Fibroblast of lung (primary cell): ENCODE results near the gene BCAS3. TPM values are rescaled to one million over a fixed set of nuclear protein-coding genes. Genes with fewer than 3 reads are reported as not detected.

ENCODE experiments used
- DNase-seq, 2 donors: peaks; one replicate each; pipeline versions ENCODE4 v3.0.0 to v3.0.0-alpha.2; 2010; ENCODE audit warnings: low read depth in 2 of 2
- H2AFZ ChIP-seq: 2 replicates; pipeline ENCODE4 v1.5.1; 2012; ENCODE audit warnings: low read length, control low read depth, inconsistent platforms
- H3K27ac ChIP-seq: 2 replicates; pipeline ENCODE4 v1.5.1; 2011; ENCODE audit warnings: low read length, control low read depth; ENCODE audit not compliant: insufficient read depth
- H3K27me3 ChIP-seq: 2 replicates; pipeline ENCODE4 v1.5.1; 2011; ENCODE audit warnings: mild to moderate bottlenecking, low read length; ENCODE audit not compliant: control insufficient read depth, insufficient read depth
- H3K36me3 ChIP-seq: 2 replicates; pipeline ENCODE4 v1.5.1; 2011; ENCODE audit warnings: low read length; ENCODE audit not compliant: control insufficient read depth, insufficient read depth
- H3K4me1 ChIP-seq: 2 replicates; pipeline ENCODE4 v1.5.1; 2011; ENCODE audit warnings: low read length; ENCODE audit not compliant: control insufficient read depth, insufficient read depth; ENCODE audit errors: extremely low read depth
- H3K4me2 ChIP-seq: 2 replicates; pipeline ENCODE4 v1.5.1; 2011; ENCODE audit warnings: low read length, control low read depth; ENCODE audit not compliant: insufficient read depth; ENCODE audit errors: extremely low read depth
- H3K4me3 ChIP-seq, 4 experiments: fragments of 200-600 bp in 1 of 4; sonication (generic) in 1 of 4; replicated peaks in 1 of 4; 2 replicates each; pipeline ENCODE4 v1.5.1; 2011 to 2016; ENCODE audit warnings: low read length in 4 of 4, low read depth in 3 of 4, mild to moderate bottlenecking in 3 of 4, control low read depth in 2 of 4, inconsistent platforms in 1 of 4, mixed read lengths in 1 of 4; ENCODE audit not compliant: insufficient read depth in 1 of 4; ENCODE audit errors: control extremely low read depth in 1 of 4
- H3K79me2 ChIP-seq: 2 replicates; pipeline ENCODE4 v1.5.1; 2012; ENCODE audit warnings: mild to moderate bottlenecking, low read length, inconsistent platforms; ENCODE audit not compliant: control insufficient read depth, insufficient read depth
- H3K9ac ChIP-seq: 2 replicates; pipeline ENCODE4 v1.5.1; 2011; ENCODE audit warnings: mild to moderate bottlenecking, low read length, control low read depth; ENCODE audit not compliant: insufficient read depth
- H3K9me3 ChIP-seq: 2 replicates; pipeline ENCODE4 v1.5.1; 2012; ENCODE audit warnings: low read depth, low read length; ENCODE audit not compliant: control insufficient read depth, insufficient read depth
- H4K20me1 ChIP-seq: 2 replicates; pipeline ENCODE4 v1.5.1; 2011; ENCODE audit warnings: low read length; ENCODE audit not compliant: control insufficient read depth, insufficient read depth; ENCODE audit errors: extremely low read depth
- EZH2 ChIP-seq: IDR thresholded peaks from 2 replicates; pipeline ENCODE4 v1.5.1; 2012; ENCODE audit warnings: low read length, control low read depth, mild to moderate bottlenecking; ENCODE audit errors: missing control alignments
- polyA plus RNA-seq, 2 donors: library from polyadenylated mRNA; depleted of rRNA in 1 of 2; stranded (reverse) in 1 of 2; unstranded in 1 of 2; fragments of >200 nt; gene quantifications; 2 replicates each; pipeline ENCODE4 v1.2.1, GENCODE V29; 2011 to 2012; ENCODE audit warnings: missing spikeins in 1 of 2
- total RNA-seq: library from RNA; depleted of rRNA; stranded (reverse); fragments of >200 nt; gene quantifications from 2 replicates; pipeline ENCODE4 v1.2.1, GENCODE V29; 2014
- TF ChIP-seq, protein P1 (sequence below), 2 donors: IDR thresholded peaks in 1 of 2; conservative IDR thresholded peaks in 1 of 2; 1 replicate in 1 of 2; 2 replicates in 1 of 2; pipeline ENCODE4 v1.5.1; 2011 to 2012; ENCODE audit warnings: low read length in 2 of 2, control low read depth in 1 of 2, inconsistent platforms in 1 of 2, low read depth in 1 of 2, mild to moderate bottlenecking in 1 of 2

The BCAS3 gene
- total and polyA plus RNA-seq, 2 donors (not counting 1 experiment from before 2014, with no cell fraction given) = 9.9 to 43.6 TPM

DNA sequence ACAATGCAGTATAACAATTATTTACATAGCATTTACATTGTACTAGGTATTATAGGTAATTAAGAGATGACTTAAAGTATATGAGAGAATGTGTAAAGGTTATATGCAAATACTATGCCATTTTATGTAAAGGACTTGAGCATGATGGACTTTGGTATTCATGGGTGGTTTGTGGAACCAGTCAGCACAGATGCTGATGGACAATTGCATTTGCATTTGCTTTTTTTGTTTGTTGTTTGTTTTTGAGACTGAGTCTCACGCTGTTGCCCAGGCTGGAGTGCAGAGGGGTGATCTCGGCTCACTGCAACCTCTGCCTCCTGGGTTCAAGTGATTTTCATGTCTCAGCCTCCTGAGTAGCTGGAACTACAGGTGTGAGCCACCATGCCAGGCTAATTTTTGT, 36.0 kb downstream of the BCAS3 start:
- no peak overlapping the region for H3K4me3 ChIP-seq
- H4K20me1 ChIP-seq = no peaks in the 10 kb centered on the region
- H3K79me2 ChIP-seq = no peaks in the 10 kb centered on the region
- no peaks in the 10 kb centered on the region for H3K9me3 ChIP-seq
- no peak for DNase-seq
- H3K27ac ChIP-seq = no peak overlapping the region
- no peak overlapping the region for H3K9ac ChIP-seq
- no peaks in the 10 kb centered on the region for H3K4me1 ChIP-seq
- H3K4me2 ChIP-seq = no peak overlapping the region
- no peaks in the 10 kb centered on the region for H3K27me3 ChIP-seq
- H3K36me3 ChIP-seq = no peaks in the 10 kb centered on the region
- H2AFZ ChIP-seq = no peak overlapping the region
- no peak for TF ChIP-seq EZH2
- TF ChIP-seq, protein P1, sequence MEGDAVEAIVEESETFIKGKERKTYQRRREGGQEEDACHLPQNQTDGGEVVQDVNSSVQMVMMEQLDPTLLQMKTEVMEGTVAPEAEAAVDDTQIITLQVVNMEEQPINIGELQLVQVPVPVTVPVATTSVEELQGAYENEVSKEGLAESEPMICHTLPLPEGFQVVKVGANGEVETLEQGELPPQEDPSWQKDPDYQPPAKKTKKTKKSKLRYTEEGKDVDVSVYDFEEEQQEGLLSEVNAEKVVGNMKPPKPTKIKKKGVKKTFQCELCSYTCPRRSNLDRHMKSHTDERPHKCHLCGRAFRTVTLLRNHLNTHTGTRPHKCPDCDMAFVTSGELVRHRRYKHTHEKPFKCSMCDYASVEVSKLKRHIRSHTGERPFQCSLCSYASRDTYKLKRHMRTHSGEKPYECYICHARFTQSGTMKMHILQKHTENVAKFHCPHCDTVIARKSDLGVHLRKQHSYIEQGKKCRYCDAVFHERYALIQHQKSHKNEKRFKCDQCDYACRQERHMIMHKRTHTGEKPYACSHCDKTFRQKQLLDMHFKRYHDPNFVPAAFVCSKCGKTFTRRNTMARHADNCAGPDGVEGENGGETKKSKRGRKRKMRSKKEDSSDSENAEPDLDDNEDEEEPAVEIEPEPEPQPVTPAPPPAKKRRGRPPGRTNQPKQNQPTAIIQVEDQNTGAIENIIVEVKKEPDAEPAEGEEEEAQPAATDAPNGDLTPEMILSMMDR (conservative IDR thresholded peaks at IDR 0.05 in 1 of 2, IDR thresholded peaks at IDR 0.05 in 1 of 2; ENCODE audit: low read depth in 1 of 2, low read length in 2 of 2) = no peak

DNA sequence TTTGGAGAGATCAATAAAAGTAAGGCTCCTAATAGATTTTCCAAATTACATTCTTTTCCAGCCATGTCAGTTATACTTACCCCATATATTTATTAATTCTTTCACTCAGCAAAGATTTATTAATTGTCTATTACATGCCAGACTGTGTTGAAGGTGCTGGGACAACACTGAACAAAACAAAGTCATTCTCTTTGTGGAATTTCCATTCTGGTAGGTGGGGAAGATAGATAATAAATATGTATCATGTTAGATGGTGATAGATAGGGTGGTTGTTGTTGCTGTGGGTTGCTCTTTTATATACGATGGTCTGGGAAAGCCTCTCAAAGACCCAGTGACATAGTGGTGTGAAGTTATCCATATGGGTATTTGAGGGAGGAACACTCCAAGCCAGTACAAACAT, 39.1 kb downstream of the BCAS3 start:
- Histone ChIP-seq H3K79me2 (no peaks in the 10 kb centered on the region), H3K4me3 (no peak overlapping the region), H4K20me1 (no peaks in the 10 kb centered on the region), H3K36me3 (no peaks in the 10 kb centered on the region), H3K27ac (no peak overlapping the region), H3K9me3 (no peaks in the 10 kb centered on the region), H3K4me1 (peaks cover 2% of the 10 kb centered on the region), H2AFZ (no peak overlapping the region), H3K9ac (no peak overlapping the region), H3K27me3 (no peaks in the 10 kb centered on the region), H3K4me2 (no peak overlapping the region)
- no peak for DNase-seq
- TF ChIP-seq, protein P1 (conservative IDR thresholded peaks at IDR 0.05 in 1 of 2, IDR thresholded peaks at IDR 0.05 in 1 of 2; ENCODE audit: low read depth in 1 of 2, low read length in 2 of 2) = no peak
- no peak for TF ChIP-seq EZH2

DNA sequence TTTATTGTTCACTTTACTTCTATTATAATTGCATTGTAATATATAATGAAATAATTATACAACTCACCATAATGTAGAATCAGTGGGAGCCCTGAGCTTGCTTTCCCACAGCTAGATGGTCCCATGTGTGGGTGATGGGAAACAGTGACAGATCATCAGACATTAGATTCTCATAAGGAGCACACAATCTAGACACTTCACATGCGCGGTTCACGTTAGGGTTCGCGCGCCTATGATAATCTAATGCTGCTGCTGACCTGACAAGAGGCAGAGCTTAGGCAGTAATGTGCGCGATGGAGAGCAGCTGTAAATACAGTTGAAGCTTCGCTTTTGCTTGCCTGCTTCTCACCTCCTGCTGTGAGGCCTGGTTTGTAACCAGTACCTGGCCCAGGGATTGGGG, 40.2 kb downstream of the BCAS3 start:
- Histone ChIP-seq H3K79me2 (no peaks in the 10 kb centered on the region), H3K27ac (no peak overlapping the region), H3K4me3 (no peak overlapping the region), H3K27me3 (no peaks in the 10 kb centered on the region), H3K4me2 (no peak overlapping the region), H3K36me3 (no peaks in the 10 kb centered on the region), H3K4me1 (peaks cover 2% of the 10 kb centered on the region), H3K9ac (no peak overlapping the region), H2AFZ (no peak overlapping the region), H4K20me1 (no peaks in the 10 kb centered on the region), H3K9me3 (no peaks in the 10 kb centered on the region)
- no peak for TF ChIP-seq EZH2
- TF ChIP-seq, protein P1 (conservative IDR thresholded peaks at IDR 0.05 in 1 of 2, IDR thresholded peaks at IDR 0.05 in 1 of 2; ENCODE audit: low read depth in 1 of 2, low read length in 2 of 2) = no peak
- no peak for DNase-seq
